WERI-Rb-1 (cell line): Measurements from ENCODE around the gene RAD51B.

Source experiments
- DNase-seq: peaks from one replicate; pipeline ENCODE4 v3.0.0-alpha.2; 2020
- H3K27ac ChIP-seq: fragments of 250-450 bp; sonication (Bioruptor Pico); 2 replicates; pipeline ENCODE4 v1.5.1; 2020; ENCODE audit warnings: mild to moderate bottlenecking, moderate library complexity
- H3K27me3 ChIP-seq: fragments of 250-450 bp; sonication (Bioruptor Pico); 2 replicates; pipeline ENCODE4 v1.5.1; 2021; ENCODE audit warnings: mild to moderate bottlenecking, low read depth, moderate library complexity; ENCODE audit not compliant: insufficient read depth, severe bottlenecking
- H3K36me3 ChIP-seq: fragments of 250-450 bp; sonication (Bioruptor Pico); 2 replicates; pipeline ENCODE4 v1.5.1; 2020; ENCODE audit warnings: mild to moderate bottlenecking, moderate library complexity
- H3K4me3 ChIP-seq: 2 replicates; pipeline ENCODE4 v1.5.1; 2011; ENCODE audit warnings: low read depth, mild to moderate bottlenecking, control low read depth, low read length
- H3K9me3 ChIP-seq: fragments of 250-450 bp; sonication (Bioruptor Pico); 2 replicates; pipeline ENCODE4 v1.5.1; 2021; ENCODE audit warnings: mild to moderate bottlenecking, moderate library complexity; ENCODE audit not compliant: severe bottlenecking
- TF ChIP-seq, protein P1 (sequence below): IDR thresholded peaks from 2 replicates; pipeline ENCODE4 v1.5.1; 2011; ENCODE audit warnings: low read depth, mild to moderate bottlenecking, control low read depth, inconsistent platforms, low read length

RAD51B gene

DNA sequence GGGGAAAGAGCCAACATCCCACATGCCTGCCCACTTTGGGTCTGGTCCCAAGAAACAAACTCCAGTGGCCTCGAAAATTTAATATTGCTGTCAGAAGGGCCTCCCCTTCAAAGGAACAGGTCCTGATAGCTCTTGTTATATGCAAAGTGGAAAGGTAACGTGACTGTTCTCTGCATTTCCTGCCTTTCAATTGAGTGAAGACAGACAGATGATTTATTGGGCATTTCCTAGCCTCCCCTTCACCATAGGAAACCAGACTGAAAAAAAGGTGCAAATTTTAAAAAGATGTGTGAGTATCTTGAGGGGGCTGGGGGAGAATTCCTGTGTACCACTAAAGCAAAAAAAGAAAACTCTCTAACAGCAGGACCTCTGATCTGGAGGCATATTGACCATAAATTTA, 738.1 kb downstream of the RAD51B start:
- Histone ChIP-seq H3K4me3 (no peak overlapping the region), H3K27ac (no peak overlapping the region), H3K27me3 (no peaks in the 10 kb centered on the region), H3K9me3 (peaks cover 2% of the 10 kb centered on the region), H3K36me3 (no peaks in the 10 kb centered on the region)
- TF ChIP-seq, protein P1, sequence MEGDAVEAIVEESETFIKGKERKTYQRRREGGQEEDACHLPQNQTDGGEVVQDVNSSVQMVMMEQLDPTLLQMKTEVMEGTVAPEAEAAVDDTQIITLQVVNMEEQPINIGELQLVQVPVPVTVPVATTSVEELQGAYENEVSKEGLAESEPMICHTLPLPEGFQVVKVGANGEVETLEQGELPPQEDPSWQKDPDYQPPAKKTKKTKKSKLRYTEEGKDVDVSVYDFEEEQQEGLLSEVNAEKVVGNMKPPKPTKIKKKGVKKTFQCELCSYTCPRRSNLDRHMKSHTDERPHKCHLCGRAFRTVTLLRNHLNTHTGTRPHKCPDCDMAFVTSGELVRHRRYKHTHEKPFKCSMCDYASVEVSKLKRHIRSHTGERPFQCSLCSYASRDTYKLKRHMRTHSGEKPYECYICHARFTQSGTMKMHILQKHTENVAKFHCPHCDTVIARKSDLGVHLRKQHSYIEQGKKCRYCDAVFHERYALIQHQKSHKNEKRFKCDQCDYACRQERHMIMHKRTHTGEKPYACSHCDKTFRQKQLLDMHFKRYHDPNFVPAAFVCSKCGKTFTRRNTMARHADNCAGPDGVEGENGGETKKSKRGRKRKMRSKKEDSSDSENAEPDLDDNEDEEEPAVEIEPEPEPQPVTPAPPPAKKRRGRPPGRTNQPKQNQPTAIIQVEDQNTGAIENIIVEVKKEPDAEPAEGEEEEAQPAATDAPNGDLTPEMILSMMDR = no peak
- no peak for DNase-seq

DNA sequence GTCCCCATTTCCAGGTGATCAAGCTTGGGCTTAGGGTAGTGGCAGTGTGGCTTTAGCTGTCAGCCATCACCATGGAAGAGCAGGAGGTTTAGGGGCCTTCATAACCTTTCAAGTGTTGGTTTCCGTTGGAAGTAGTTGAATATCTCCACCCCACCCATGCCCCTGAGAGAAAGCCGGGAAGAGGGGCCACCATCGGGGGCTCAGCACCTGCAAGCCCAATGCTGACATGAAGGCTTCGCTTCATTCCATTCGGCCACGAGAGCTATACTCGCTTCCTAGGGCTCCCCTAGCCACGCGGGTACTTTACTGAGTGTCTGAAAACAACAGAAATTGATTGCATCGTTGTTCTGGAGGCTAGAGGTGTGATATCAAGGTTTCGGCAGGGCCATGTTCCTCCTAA, 738.5 kb downstream of the RAD51B start:
- H3K4me3 ChIP-seq = no peak overlapping the region
- no peak for DNase-seq
- H3K9me3 ChIP-seq = peaks cover 2% of the 10 kb centered on the region
- TF ChIP-seq, protein P1 = no peak
- H3K36me3 ChIP-seq = no peaks in the 10 kb centered on the region
- no peaks in the 10 kb centered on the region for H3K27me3 ChIP-seq
- H3K27ac ChIP-seq = no peak overlapping the region

DNA sequence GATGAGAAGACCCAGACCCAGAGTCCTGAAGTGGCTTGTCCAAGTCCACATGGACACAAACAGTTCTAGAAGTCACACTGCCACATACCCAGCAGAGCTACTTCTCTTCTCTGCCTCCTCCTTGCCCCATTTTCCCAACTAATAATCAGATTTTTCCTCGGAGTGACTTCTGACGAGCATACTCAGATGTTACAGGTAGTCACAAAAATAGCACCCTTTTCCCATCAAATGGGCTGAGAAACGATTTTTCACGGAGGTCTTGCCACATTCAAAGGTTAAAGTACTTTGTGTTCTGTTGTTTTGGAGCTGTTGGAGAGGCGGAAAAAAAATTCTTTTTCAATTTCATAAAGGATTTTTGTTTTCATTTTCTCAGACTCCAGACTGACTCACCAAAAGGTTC, 740.4 kb downstream of the RAD51B start:
- TF ChIP-seq, protein P1 = no peak
- no peak for DNase-seq
- Histone ChIP-seq H3K36me3 (no peaks in the 10 kb centered on the region), H3K27me3 (no peaks in the 10 kb centered on the region), H3K4me3 (no peak overlapping the region), H3K27ac (no peak overlapping the region), H3K9me3 (peaks cover 2% of the 10 kb centered on the region)

DNA sequence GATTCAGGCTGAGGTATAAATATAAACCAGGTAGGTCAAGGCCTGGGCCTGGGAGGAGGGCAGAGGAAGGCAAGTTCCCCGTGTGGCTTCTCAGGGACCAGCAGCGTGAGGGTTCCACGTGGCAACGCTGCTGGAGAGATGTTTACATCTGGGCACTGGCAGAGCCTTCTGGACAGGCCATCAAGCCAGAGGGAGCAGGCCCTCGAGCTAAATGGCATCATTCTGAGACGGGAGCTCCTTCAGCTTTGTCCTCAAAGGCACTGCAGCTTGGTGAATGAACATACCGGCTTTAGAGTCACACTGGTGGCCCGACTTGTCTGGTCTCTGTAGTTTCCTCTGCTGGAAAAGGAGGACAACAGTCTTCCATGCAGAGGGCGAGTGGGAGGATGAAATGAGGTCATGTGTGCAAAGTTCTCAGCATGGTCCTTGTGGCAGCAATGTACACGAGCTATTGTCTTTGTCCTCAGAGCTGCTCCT, 742.0 kb downstream of the RAD51B start:
- Histone ChIP-seq H3K27ac (no peak overlapping the region), H3K27me3 (no peaks in the 10 kb centered on the region), H3K9me3 (peaks cover 2% of the 10 kb centered on the region), H3K36me3 (no peaks in the 10 kb centered on the region), H3K4me3 (no peak overlapping the region)
- TF ChIP-seq, protein P1 = no peak
- DNase-seq = no peak

DNA sequence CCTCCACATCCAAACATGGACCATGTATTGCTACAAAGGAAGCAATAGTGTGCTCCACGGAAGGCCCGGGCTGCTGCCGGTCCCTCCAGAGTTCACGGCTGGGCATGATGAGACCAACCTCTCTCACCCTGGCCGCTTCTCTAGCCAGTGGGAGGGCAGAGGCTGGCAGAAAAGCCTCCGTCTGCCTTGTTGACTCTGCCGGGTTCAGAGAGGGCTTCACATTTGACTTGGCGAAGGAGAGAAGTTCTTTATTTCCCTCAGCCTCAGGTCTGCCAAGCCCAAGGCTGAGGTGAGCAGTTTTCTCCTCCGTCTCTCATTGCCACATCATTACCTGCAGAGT, 743.3 kb downstream of the RAD51B start:
- Histone ChIP-seq H3K27ac (no peak overlapping the region), H3K27me3 (no peaks in the 10 kb centered on the region), H3K9me3 (peaks cover 2% of the 10 kb centered on the region), H3K36me3 (no peaks in the 10 kb centered on the region), H3K4me3 (no peak overlapping the region)
- no peak for DNase-seq
- TF ChIP-seq, protein P1 = no peak
